NCI-H2227 (cell line): ENCODE data around the gene SYT5.
"Not testable (repeated sequence)": the region's sequence is repeated elsewhere in the genome, so short reads cannot be mapped to it uniquely, and the experiment has no call there.

Experiments
- DNase-seq: peaks from one replicate; lab custom pipeline; 2025; ENCODE audit not compliant: unreplicated experiment; lab: John Stamatoyannopoulos, UW

SYT5 gene

GRCh38 chr19:55172318-55172717 lies 7.8 kb downstream of the SYT5 start:
- DNase-seq: not testable (repeated sequence)

GRCh38 chr19:55171440-55171839 lies 8.6 kb downstream of the SYT5 start:
- no peak for DNase-seq

- no peak for DNase-seq
Observed at GRCh38 chr19:55169136-55169535, 11.0 kb downstream of the SYT5 start.

GRCh38 chr19:55166530-55167268 lies 13.4 kb downstream of the SYT5 start, which contains the start of gene DNAAF3:
Gene DNAAF3, minus strand, starts transcription at chr19:55166613. Its CDS starts 200 bp downstream, at chr19:55166413.
- DNase-seq: peak; percentile 100

- DNase-seq: peak; percentile 99
Observed at GRCh38 chr19:55165952-55166529, 14.0 kb downstream of the SYT5 start.

GRCh38 chr19:55161571-55162322 lies 18.3 kb downstream of the SYT5 start:
- no peak for DNase-seq

- no peak for DNase-seq
Observed at GRCh38 chr19:55160986-55161365, 19.1 kb downstream of the SYT5 start.

GRCh38 chr19:55160128-55160985 lies 19.7 kb downstream of the SYT5 start:
- peak; percentile 99 for DNase-seq

- DNase-seq: no peak
Observed at GRCh38 chr19:55158848-55159749, 21.0 kb downstream of the SYT5 start.

- no peak for DNase-seq
Observed at GRCh38 chr19:55158423-55158822, 21.7 kb downstream of the SYT5 start.

- no peak for DNase-seq
Observed at GRCh38 chr19:55157064-55157908, 22.8 kb downstream of the SYT5 start, which contains the start of gene TNNI3. Gene TNNI3, minus strand, starts transcription at chr19:55157732. Its CDS starts 143 bp downstream, at chr19:55157589.

- DNase-seq: peak; percentile 97
Observed at GRCh38 chr19:55156202-55157063, 23.7 kb downstream of the SYT5 start.

GRCh38 chr19:55155784-55156183 lies 24.3 kb downstream of the SYT5 start:
- DNase-seq: peak; percentile 69

GRCh38 chr19:55153652-55154264 lies 26.3 kb downstream of the SYT5 start:
- no peak for DNase-seq

- peak; percentile 50 for DNase-seq
Observed at GRCh38 chr19:55152017-55152416, 28.1 kb downstream of the SYT5 start.

- peak; percentile 72 for DNase-seq
Observed at GRCh38 chr19:55149078-55150003, 30.7 kb downstream of the SYT5 start, which contains the start of gene TNNT1. Gene TNNT1, minus strand, starts transcription at chr19:55149206. Its CDS starts 2,049 bp downstream, at chr19:55147157.
